MCF 10A (cell line): ENCODE data around the gene AMOTL2. TPM values are rescaled to one million over a fixed set of nuclear protein-coding genes. Genes with fewer than 3 reads are reported as not detected.

Source experiments
- BruUV-seq: library from RNA; stranded (reverse); fragments of 400-500 nt; replicated peaks from 2 replicates; lab custom pipeline; 2021; lab: Mats Ljungman, UMichigan
- CTCF ChIA-PET: fragments of 300-600 bp; sonication (Branson Sonifier 250); formaldehyde crosslinking; extraction: SDS; loops from one replicate; lab custom pipeline; 2021; ENCODE audit warnings: antibody characterized with exemption, inconsistent platforms; lab: Yijun Ruan, JAX
- POLR2A ChIA-PET: fragments of 300-600, 350-650 bp; sonication (Branson Sonifier 250); formaldehyde crosslinking; extraction: SDS; loops from one replicate; lab custom pipeline; 2020; ENCODE audit warnings: antibody characterized with exemption, inconsistent platforms; lab: Yijun Ruan, JAX
- DNase-seq: peaks from one replicate; pipeline ENCODE4 v3.0.0-alpha.2; 2018; ENCODE audit not compliant: unreplicated experiment
- H3K27ac Mint-ChIP-seq: one replicate; pipeline ENCODE4 v1.8.0; 2022; ENCODE audit warnings: mild to moderate bottlenecking, low read depth, mixed read lengths; ENCODE audit not compliant: unreplicated experiment
- H3K27me3 Mint-ChIP-seq: one replicate; pipeline ENCODE4 v1.8.0; 2022; ENCODE audit warnings: mixed read lengths; ENCODE audit not compliant: insufficient read depth, unreplicated experiment
- H3K36me3 Mint-ChIP-seq: one replicate; pipeline ENCODE4 v1.8.0; 2022; ENCODE audit warnings: mild to moderate bottlenecking, moderate library complexity, mixed read lengths; ENCODE audit not compliant: insufficient read depth, unreplicated experiment
- H3K4me1 Mint-ChIP-seq: one replicate; pipeline ENCODE4 v1.8.0; 2022; ENCODE audit warnings: mixed read lengths; ENCODE audit not compliant: insufficient read depth, unreplicated experiment
- H3K4me3 Mint-ChIP-seq: one replicate; pipeline ENCODE4 v1.8.0; 2022; ENCODE audit warnings: mild to moderate bottlenecking, moderate library complexity, mixed read lengths; ENCODE audit not compliant: unreplicated experiment
- H3K9me3 Mint-ChIP-seq: one replicate; pipeline ENCODE4 v1.8.0; 2022; ENCODE audit warnings: mixed read lengths; ENCODE audit not compliant: unreplicated experiment
- CTCF ChIP-seq: fragments of 200-600 bp; IDR thresholded peaks from one replicate; pipeline ENCODE4 v1.8.0; 2022; ENCODE audit warnings: antibody characterized with exemption, mild to moderate bottlenecking; ENCODE audit not compliant: unreplicated experiment
- intact Hi-C: fragments of 100-400 bp; cut with micrococcal nuclease; formaldehyde crosslinking; loops from 2 replicates; pipeline ENCODE4 v1.14.1; 2022
- total RNA-seq: library from RNA; stranded (reverse); gene quantifications from 2 replicates; pipeline ENCODE4 v1.2.3, GENCODE V29; 2022

AMOTL2 gene
- total RNA-seq, 1 experiment from 2014 or later = 137 TPM

- Mint-ChIP-seq H3K27ac (peak overlapping the region; percentile 14), H3K9me3 (no peaks in the 10 kb centered on the region), H3K27me3 (no peaks in the 10 kb centered on the region), H3K36me3 (no peaks in the 10 kb centered on the region), H3K4me1 (peaks cover 14% of the 10 kb centered on the region), H3K4me3 (no peak overlapping the region)
- peak; percentile 67 for DNase-seq
- TF ChIP-seq CTCF = no peak
- no TSS peak for BruUV-seq
- intact Hi-C loops = loop anchor here (5.0 kb wide), 1 partner anchor 185 kb away; no protein-coding TSS in a partner anchor
- ChIA-PET POLR2A (interaction anchor here (0.6 to 1.3 kb wide), 4 partner anchors 17 to 52 kb away, joined by 3 to 8 read pairs (median 3); no protein-coding TSS in a partner anchor), CTCF (interaction anchor here (0.7 to 1.0 kb wide), 2 partner anchors 47 to 170 kb away, joined by 4 to 5 read pairs; no protein-coding TSS in a partner anchor)
These were observed 7.7 kb upstream of the AMOTL2 start for GRCh38 chr3:134381831-134382442.

GRCh38 chr3:134381076-134381475 is 6.8 kb upstream of the AMOTL2 start:
- intact Hi-C loops = loop anchor here (5.0 kb wide), 1 partner anchor 184 kb away; no protein-coding TSS in a partner anchor
- no peak for TF ChIP-seq CTCF
- no peak for DNase-seq
- ChIA-PET POLR2A (interaction anchor here (0.6 to 1.3 kb wide), 4 partner anchors 17 to 190 kb away, joined by 3 to 8 read pairs (median 4); no protein-coding TSS in a partner anchor), CTCF (interaction anchor here (0.7 to 30.1 kb wide), 3 partner anchors 73 to 108 kb away, joined by 5 to 449 read pairs (median 6); partner anchors contain the start of genes ANAPC13 and CEP63)
- Mint-ChIP-seq H3K36me3 (no peaks in the 10 kb centered on the region), H3K27me3 (no peaks in the 10 kb centered on the region), H3K4me3 (no peak overlapping the region), H3K4me1 (peaks cover 17% of the 10 kb centered on the region), H3K9me3 (no peaks in the 10 kb centered on the region), H3K27ac (no peak overlapping the region)
- no TSS peak for BruUV-seq

GRCh38 chr3:134380249-134380648 is 6.0 kb upstream of the AMOTL2 start:
- CTCF ChIA-PET = interaction anchor here (0.7 to 30.1 kb wide), 4 partner anchors 72 to 109 kb away, joined by 4 to 449 read pairs (median 6); partner anchors contain the start of genes ANAPC13 and CEP63
- Mint-ChIP-seq H3K4me1 (peaks cover 25% of the 10 kb centered on the region), H3K27me3 (no peaks in the 10 kb centered on the region), H3K36me3 (no peaks in the 10 kb centered on the region), H3K9me3 (no peaks in the 10 kb centered on the region), H3K4me3 (no peak overlapping the region), H3K27ac (no peak overlapping the region)
- no peak for TF ChIP-seq CTCF
- no TSS peak for BruUV-seq
- intact Hi-C loops = loop anchor here (5.0 kb wide), 1 partner anchor 183 kb away; no protein-coding TSS in a partner anchor
- POLR2A ChIA-PET = interaction anchor here (0.8 to 1.3 kb wide), 2 partner anchors 8 to 65 kb away, joined by 3 to 4 read pairs; no protein-coding TSS in a partner anchor
- no peak for DNase-seq

GRCh38 chr3:134378818-134379217 is 4.6 kb upstream of the AMOTL2 start:
- H3K36me3 Mint-ChIP-seq = peaks cover 5% of the 10 kb centered on the region
- no peak for DNase-seq
- no TSS peak for BruUV-seq
- peaks cover 33% of the 10 kb centered on the region for H3K4me1 Mint-ChIP-seq
- no peaks in the 10 kb centered on the region for H3K9me3 Mint-ChIP-seq
- POLR2A ChIA-PET = no interaction called here
- CTCF ChIA-PET = interaction anchor here (0.6 to 30.1 kb wide), 5 partner anchors 70 to 146 kb away, joined by 3 to 449 read pairs (median 4); partner anchors contain the start of genes ANAPC13 and CEP63
- no peak overlapping the region for H3K4me3 Mint-ChIP-seq
- H3K27me3 Mint-ChIP-seq = no peaks in the 10 kb centered on the region
- intact Hi-C loops = loop anchor here (1.0 kb wide), 1 partner anchor 71 kb away; no protein-coding TSS in a partner anchor
- H3K27ac Mint-ChIP-seq = no peak overlapping the region
- no peak for TF ChIP-seq CTCF
